ENCODE results near the gene CLASP2.

CLASP2 gene

GRCh38 chr3:33579840-33580239 is 138.2 kb downstream of the CLASP2 start:
- H3K4me1 Mint-ChIP-seq = peaks cover 3% of the 10 kb centered on the region
- no peak for ATAC-seq (ENCODE audit: low read depth)
- no peaks in the 10 kb centered on the region for H3K9me3 Mint-ChIP-seq
- peaks cover 22% of the 10 kb centered on the region for H3K36me3 Mint-ChIP-seq
- no peaks in the 10 kb centered on the region for H3K27me3 Mint-ChIP-seq
- H3K27ac Mint-ChIP-seq = no peak overlapping the region
- DNase-seq (ENCODE audit: low spot score in 2 of 2) = no peak
- no peak overlapping the region for H3K4me3 Mint-ChIP-seq

GRCh38 chr3:33579178-33579510 is 138.9 kb downstream of the CLASP2 start:
- Mint-ChIP-seq H3K9me3 (no peaks in the 10 kb centered on the region), H3K27me3 (no peaks in the 10 kb centered on the region), H3K27ac (no peak overlapping the region), H3K36me3 (peaks cover 22% of the 10 kb centered on the region), H3K4me1 (peaks cover 3% of the 10 kb centered on the region), H3K4me3 (no peak overlapping the region)
- DNase-seq (ENCODE audit: low spot score in 2 of 2) (no peak), ATAC-seq (ENCODE audit: low read depth) (no peak)

- ATAC-seq (ENCODE audit: low read depth) = no peak
- no peak for DNase-seq (ENCODE audit: low spot score in 2 of 2)
- Mint-ChIP-seq H3K9me3 (no peaks in the 10 kb centered on the region), H3K36me3 (peaks cover 23% of the 10 kb centered on the region), H3K27ac (no peak overlapping the region), H3K27me3 (no peaks in the 10 kb centered on the region), H3K4me3 (no peak overlapping the region), H3K4me1 (peaks cover 3% of the 10 kb centered on the region)
Measured at GRCh38 chr3:33578325-33579177, 139.5 kb downstream of the CLASP2 start.

GRCh38 chr3:33577588-33577987 is 140.5 kb downstream of the CLASP2 start:
- Mint-ChIP-seq H3K4me3 (no peak overlapping the region), H3K27me3 (no peaks in the 10 kb centered on the region), H3K9me3 (no peaks in the 10 kb centered on the region), H3K27ac (no peak overlapping the region), H3K4me1 (peaks cover 3% of the 10 kb centered on the region), H3K36me3 (peaks cover 24% of the 10 kb centered on the region)
- DNase-seq (ENCODE audit: low spot score in 2 of 2) = no peak
- ATAC-seq (ENCODE audit: low read depth) = no peak

GRCh38 chr3:33577173-33577572 is 140.9 kb downstream of the CLASP2 start:
- Mint-ChIP-seq H3K9me3 (no peaks in the 10 kb centered on the region), H3K27ac (no peak overlapping the region), H3K36me3 (peaks cover 24% of the 10 kb centered on the region), H3K4me1 (peaks cover 3% of the 10 kb centered on the region), H3K27me3 (no peaks in the 10 kb centered on the region), H3K4me3 (no peak overlapping the region)
- no peak for DNase-seq (ENCODE audit: low spot score in 2 of 2)
- ATAC-seq (ENCODE audit: low read depth) = no peak

GRCh38 chr3:33575311-33575710 is 142.7 kb downstream of the CLASP2 start:
- H3K9me3 Mint-ChIP-seq = no peaks in the 10 kb centered on the region
- H3K4me3 Mint-ChIP-seq = no peak overlapping the region
- H3K27me3 Mint-ChIP-seq = no peaks in the 10 kb centered on the region
- H3K4me1 Mint-ChIP-seq = peaks cover 3% of the 10 kb centered on the region
- H3K36me3 Mint-ChIP-seq = peaks cover 23% of the 10 kb centered on the region
- ATAC-seq (ENCODE audit: low read depth) = peak; percentile 34
- no peak for DNase-seq (ENCODE audit: low spot score in 2 of 2)
- H3K27ac Mint-ChIP-seq = no peak overlapping the region

- Mint-ChIP-seq H3K4me1 (no peaks in the 10 kb centered on the region), H3K27ac (no peak overlapping the region), H3K36me3 (peaks cover 24% of the 10 kb centered on the region), H3K4me3 (no peak overlapping the region), H3K27me3 (no peaks in the 10 kb centered on the region), H3K9me3 (no peaks in the 10 kb centered on the region)
- DNase-seq (ENCODE audit: low spot score in 2 of 2) = no peak
- no peak for ATAC-seq (ENCODE audit: low read depth)
Measured at GRCh38 chr3:33557829-33558228, 160.2 kb downstream of the CLASP2 start.

- no peak overlapping the region for H3K27ac Mint-ChIP-seq
- no peaks in the 10 kb centered on the region for H3K9me3 Mint-ChIP-seq
- no peak overlapping the region for H3K4me3 Mint-ChIP-seq
- H3K4me1 Mint-ChIP-seq = no peaks in the 10 kb centered on the region
- peaks cover 27% of the 10 kb centered on the region for H3K36me3 Mint-ChIP-seq
- ATAC-seq (ENCODE audit: low read depth) = no peak
- DNase-seq (ENCODE audit: low spot score in 2 of 2) = no peak
- no peaks in the 10 kb centered on the region for H3K27me3 Mint-ChIP-seq
Measured at GRCh38 chr3:33557279-33557678, 160.8 kb downstream of the CLASP2 start.

GRCh38 chr3:33547101-33547500 is 171.0 kb downstream of the CLASP2 start:
- no peak for DNase-seq (ENCODE audit: low spot score in 2 of 2)
- peaks cover 11% of the 10 kb centered on the region for H3K4me1 Mint-ChIP-seq
- no peak for ATAC-seq (ENCODE audit: low read depth)
- H3K9me3 Mint-ChIP-seq = peaks cover 3% of the 10 kb centered on the region
- H3K27me3 Mint-ChIP-seq = no peaks in the 10 kb centered on the region
- H3K36me3 Mint-ChIP-seq = peaks cover 38% of the 10 kb centered on the region
- H3K4me3 Mint-ChIP-seq = no peak overlapping the region
- H3K27ac Mint-ChIP-seq = peak overlapping the region; percentile 14

- Mint-ChIP-seq H3K36me3 (peaks cover 31% of the 10 kb centered on the region), H3K4me1 (peaks cover 19% of the 10 kb centered on the region), H3K9me3 (peaks cover 3% of the 10 kb centered on the region), H3K27me3 (no peaks in the 10 kb centered on the region), H3K4me3 (no peak overlapping the region), H3K27ac (peak overlapping the region; percentile 22)
- DNase-seq (ENCODE audit: low spot score in 2 of 2) (no peak), ATAC-seq (ENCODE audit: low read depth) (no peak)
Measured at GRCh38 chr3:33544126-33544525, 173.9 kb downstream of the CLASP2 start.

GRCh38 chr3:33543601-33544000 is 174.5 kb downstream of the CLASP2 start:
- H3K4me3 Mint-ChIP-seq = no peak overlapping the region
- H3K27ac Mint-ChIP-seq = peak overlapping the region; percentile 22
- H3K4me1 Mint-ChIP-seq = peaks cover 18% of the 10 kb centered on the region
- ATAC-seq (ENCODE audit: low read depth) = no peak
- DNase-seq (ENCODE audit: low spot score in 2 of 2) = no peak
- no peaks in the 10 kb centered on the region for H3K27me3 Mint-ChIP-seq
- peaks cover 27% of the 10 kb centered on the region for H3K36me3 Mint-ChIP-seq
- H3K9me3 Mint-ChIP-seq = peaks cover 1% of the 10 kb centered on the region

GRCh38 chr3:33541918-33542317 is 176.1 kb downstream of the CLASP2 start:
- peak overlapping the region; percentile 9 for H3K27ac Mint-ChIP-seq
- H3K4me1 Mint-ChIP-seq = peaks cover 18% of the 10 kb centered on the region
- peak overlapping the region; percentile 5 for H3K4me3 Mint-ChIP-seq
- no peak for ATAC-seq (ENCODE audit: low read depth)
- H3K27me3 Mint-ChIP-seq = no peaks in the 10 kb centered on the region
- no peak for DNase-seq (ENCODE audit: low spot score in 2 of 2)
- no peaks in the 10 kb centered on the region for H3K9me3 Mint-ChIP-seq
- H3K36me3 Mint-ChIP-seq = peaks cover 28% of the 10 kb centered on the region

GRCh38 chr3:33538678-33539339 is 179.2 kb downstream of the CLASP2 start:
- DNase-seq (ENCODE audit: low spot score in 2 of 2) = no peak
- Mint-ChIP-seq H3K36me3 (peaks cover 32% of the 10 kb centered on the region), H3K4me3 (no peak overlapping the region), H3K4me1 (peaks cover 14% of the 10 kb centered on the region), H3K9me3 (no peaks in the 10 kb centered on the region), H3K27me3 (no peaks in the 10 kb centered on the region), H3K27ac (no peak overlapping the region)
- no peak for ATAC-seq (ENCODE audit: low read depth)

GRCh38 chr3:33537133-33537532 is 180.9 kb downstream of the CLASP2 start:
- ATAC-seq (ENCODE audit: low read depth) = no peak
- H3K4me3 Mint-ChIP-seq = no peak overlapping the region
- H3K27ac Mint-ChIP-seq = no peak overlapping the region
- peaks cover 32% of the 10 kb centered on the region for H3K36me3 Mint-ChIP-seq
- H3K4me1 Mint-ChIP-seq = peaks cover 9% of the 10 kb centered on the region
- H3K9me3 Mint-ChIP-seq = peaks cover under 1% of the 10 kb centered on the region
- H3K27me3 Mint-ChIP-seq = no peaks in the 10 kb centered on the region
- DNase-seq (ENCODE audit: low spot score in 2 of 2) = no peak

- Mint-ChIP-seq H3K4me3 (no peak overlapping the region), H3K27me3 (no peaks in the 10 kb centered on the region), H3K27ac (no peak overlapping the region), H3K9me3 (peaks cover 19% of the 10 kb centered on the region), H3K4me1 (no peaks in the 10 kb centered on the region), H3K36me3 (peaks cover 67% of the 10 kb centered on the region)
- no peak for DNase-seq (ENCODE audit: low spot score in 2 of 2)
- no peak for ATAC-seq (ENCODE audit: low read depth)
Measured at GRCh38 chr3:33526787-33527186, 191.3 kb downstream of the CLASP2 start.

Measured in memory B cell (primary cell).